NCI-H2107 (cell line): ENCODE measurements around the gene VGF.
"Not testable (repeated sequence)": the region's sequence is repeated elsewhere in the genome, so short reads cannot be mapped to it uniquely, and the experiment has no call there.

Source experiments
- DNase-seq: peaks from one replicate; lab custom pipeline; 2025; lab: John Stamatoyannopoulos, UW

VGF gene

GRCh38 chr7:101134399-101134980 is 30.9 kb downstream of the VGF start:
- DNase-seq = no peak

DNA sequence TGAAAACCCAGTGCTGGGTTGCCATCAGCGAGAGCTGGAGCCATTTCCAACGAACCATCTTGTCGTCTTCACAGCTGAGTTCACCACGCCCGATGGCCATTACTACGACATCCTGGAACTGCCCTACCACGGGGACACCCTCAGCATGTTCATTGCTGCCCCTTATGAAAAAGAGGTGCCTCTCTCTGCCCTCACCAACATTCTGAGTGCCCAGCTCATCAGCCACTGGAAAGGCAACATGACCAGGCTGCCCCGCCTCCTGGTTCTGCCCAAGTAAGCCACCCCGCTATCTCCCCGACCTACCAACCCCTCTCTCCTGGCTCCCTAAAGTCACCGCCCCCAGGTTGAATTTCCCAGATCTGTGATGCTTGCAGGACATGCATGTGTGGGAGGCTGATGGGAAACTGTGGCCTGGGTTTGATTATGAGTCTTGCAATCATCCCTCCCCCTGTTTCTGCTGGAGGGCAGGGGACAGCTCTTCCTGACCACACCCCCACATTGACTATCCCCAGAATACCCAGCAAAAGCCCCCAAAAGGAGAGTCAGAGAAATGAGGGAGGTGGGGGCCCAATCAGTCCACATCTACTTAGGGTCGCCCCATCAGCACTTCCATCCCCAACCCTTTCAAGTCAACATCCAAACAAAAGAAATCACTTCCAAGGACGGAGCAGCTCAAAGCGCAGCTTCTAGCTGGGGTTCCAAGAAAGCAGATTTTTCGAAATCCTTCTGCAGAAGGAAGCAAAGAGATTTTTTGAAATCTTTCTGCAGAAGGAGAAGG is 31.6 kb downstream of the VGF start:
- no peak for DNase-seq

GRCh38 chr7:101132626-101133600 is 32.5 kb downstream of the VGF start:
- DNase-seq = not testable (repeated sequence)

- DNase-seq = no peak
These were observed 35.7 kb downstream of the VGF start for GRCh38 chr7:101129603-101130117.

- DNase-seq = no peak
These were observed 37.1 kb downstream of the VGF start for GRCh38 chr7:101128040-101128834.

DNA sequence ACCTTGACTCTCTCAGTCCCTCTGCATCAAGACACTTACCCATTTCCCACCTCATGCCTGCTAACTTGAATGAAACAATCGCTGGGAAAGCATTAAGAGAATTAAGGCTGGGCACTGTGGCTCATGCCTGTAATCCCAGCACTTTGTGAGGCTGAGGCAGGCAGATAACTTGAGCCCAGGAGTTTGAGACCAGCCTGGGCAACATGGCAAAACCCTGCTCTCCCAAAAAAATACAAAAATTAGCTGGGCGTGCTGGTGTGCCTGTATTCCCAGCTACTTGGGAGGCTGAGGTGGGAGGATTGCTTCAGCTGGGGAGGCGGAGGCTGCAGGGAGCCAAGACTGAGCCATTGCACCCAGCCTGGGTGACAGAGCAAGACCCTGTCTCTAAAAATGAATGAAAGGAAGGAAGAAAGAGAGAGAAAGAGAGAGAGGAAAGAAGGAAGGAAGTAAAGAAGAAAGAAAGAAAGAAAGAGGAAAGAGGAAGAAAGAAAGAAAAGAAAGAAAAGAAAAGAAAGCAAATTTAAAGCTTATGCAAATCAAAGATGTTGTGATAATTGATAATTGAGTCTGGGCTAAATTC is 37.8 kb downstream of the VGF start:
- no peak for DNase-seq

GRCh38 chr7:101126651-101127459 is 38.5 kb downstream of the VGF start, which contains the start of gene SERPINE1:
Gene SERPINE1, plus strand, starts transcription at chr7:101127104. Its CDS starts 1,290 bp downstream, at chr7:101128394.
- DNase-seq = no peak

GRCh38 chr7:101125989-101126650 is 39.2 kb downstream of the VGF start:
- DNase-seq = no peak

- DNase-seq = no peak
These were observed 40.9 kb downstream of the VGF start for GRCh38 chr7:101124376-101125056.

DNA sequence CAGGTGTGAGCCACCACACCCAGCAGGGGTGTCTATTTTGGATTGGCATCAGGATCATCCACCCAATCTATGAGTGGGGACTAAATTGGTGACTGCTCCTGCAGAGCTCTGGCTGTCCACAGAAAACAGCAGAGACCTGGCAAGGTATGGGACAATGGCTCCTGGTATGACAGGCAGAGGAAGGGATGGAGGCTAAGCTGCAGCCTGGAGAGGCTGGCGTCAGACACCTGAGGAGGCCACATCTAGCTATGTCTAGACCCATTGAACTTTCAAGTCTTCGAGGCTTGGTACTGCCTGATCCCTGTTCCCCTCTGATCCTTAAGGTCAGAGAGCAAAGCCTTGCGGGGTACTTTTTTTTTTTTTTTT is 41.7 kb downstream of the VGF start:
- no peak for DNase-seq

DNA sequence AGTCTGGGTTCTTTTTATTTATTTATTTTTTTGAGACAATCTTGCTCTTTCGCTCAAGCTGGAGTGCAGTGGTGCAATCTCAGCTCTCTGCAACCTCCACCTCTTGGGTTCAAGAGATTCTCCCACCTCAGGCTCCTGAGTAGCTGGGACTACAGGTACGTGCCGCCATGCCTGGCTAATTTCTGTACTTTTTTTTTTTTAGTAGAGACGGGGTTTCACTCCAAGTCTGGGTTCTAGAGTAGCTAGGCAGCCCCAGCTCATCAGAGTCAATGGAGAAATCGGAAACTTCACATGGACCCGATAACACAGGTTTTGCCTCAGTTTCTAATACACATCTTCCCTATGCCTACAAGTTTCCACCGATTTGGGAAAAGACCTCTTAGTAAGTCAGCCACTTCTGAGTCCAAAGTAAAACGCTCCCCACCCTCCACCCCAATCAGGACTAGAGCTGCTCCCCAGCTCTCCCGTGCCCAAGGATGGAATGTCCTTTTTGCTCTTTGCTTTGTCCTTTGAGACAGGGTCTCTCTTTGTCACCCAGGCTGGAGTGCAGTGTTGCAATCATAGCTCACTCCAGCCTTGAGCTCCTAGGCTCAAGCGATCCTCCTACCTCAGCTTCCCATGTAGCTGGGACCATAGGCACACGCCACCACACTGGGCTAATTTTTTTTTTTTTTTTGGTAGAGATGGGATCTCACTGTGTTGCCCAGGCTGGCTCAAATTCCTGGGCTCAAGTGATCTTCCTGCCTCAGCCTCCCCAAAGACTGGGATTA is 42.3 kb downstream of the VGF start:
- DNase-seq = no peak

- DNase-seq = no peak
These were observed 43.1 kb downstream of the VGF start for GRCh38 chr7:101121991-101122932.

- DNase-seq = not testable (repeated sequence)
These were observed 43.8 kb downstream of the VGF start for GRCh38 chr7:101121631-101121990.

DNA sequence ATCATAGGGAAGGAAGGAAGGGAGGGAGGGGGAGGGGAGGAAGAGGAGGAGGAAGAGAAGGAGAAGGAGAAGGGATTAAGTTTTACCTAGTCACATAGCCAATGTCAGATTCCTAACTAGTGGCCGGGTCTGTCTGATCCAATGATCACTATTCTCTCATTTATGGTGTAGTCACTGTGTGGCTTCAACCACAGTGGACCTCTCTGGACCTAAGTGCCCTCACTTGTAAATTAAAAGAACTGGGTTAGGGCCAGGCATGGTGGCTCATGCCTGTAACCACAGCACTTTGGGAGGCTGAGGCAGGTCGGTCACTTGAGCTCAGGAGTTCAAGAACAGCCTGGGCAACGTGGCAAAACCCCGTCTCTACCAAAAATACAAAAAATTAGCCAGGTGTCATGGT is 45.1 kb downstream of the VGF start:
- DNase-seq = no peak

GRCh38 chr7:101119876-101120275 is 45.5 kb downstream of the VGF start:
- no peak for DNase-seq

DNA sequence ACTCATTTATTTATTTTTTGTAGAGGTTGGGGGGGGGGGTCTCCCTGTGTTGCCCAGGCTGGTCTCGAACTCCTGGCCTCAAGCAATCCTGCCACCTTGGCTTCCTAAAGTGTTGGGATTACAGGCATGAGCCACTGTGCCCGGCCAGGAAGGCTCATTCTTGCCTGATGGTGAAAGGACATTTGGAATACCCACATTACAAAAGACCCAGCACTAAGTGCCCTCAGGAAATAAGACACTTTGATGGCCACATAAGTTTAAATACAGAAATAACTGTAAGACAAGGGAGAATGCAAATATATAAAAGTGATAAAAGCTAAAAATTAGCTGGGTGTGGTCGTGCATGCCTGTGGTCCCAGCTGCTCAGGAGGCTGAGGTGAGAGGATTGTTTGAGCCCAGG is 46.5 kb downstream of the VGF start:
- no peak for DNase-seq

GRCh38 chr7:101116898-101117297 is 48.5 kb downstream of the VGF start:
- DNase-seq = no peak
